Nephron progenitor cell (in vitro differentiated cells): ENCODE results near the gene EXOSC2.

Experiments
- DNase-seq: peaks from one replicate; pipeline ENCODE4 v3.0.0; 2021
- H3K27ac Mint-ChIP-seq: 2 replicates; pipeline ENCODE4 v1.8.0; 2021; ENCODE audit warnings: mild to moderate bottlenecking, moderate library complexity, mixed read lengths
- H3K27me3 Mint-ChIP-seq: 2 replicates; pipeline ENCODE4 v1.8.0; 2021; ENCODE audit warnings: mild to moderate bottlenecking, low read depth, mixed read lengths; ENCODE audit not compliant: poor library complexity
- H3K36me3 Mint-ChIP-seq: 2 replicates; pipeline ENCODE4 v1.8.0; 2021; ENCODE audit warnings: low read depth, mixed read lengths
- H3K4me1 Mint-ChIP-seq: 2 replicates; pipeline ENCODE4 v1.8.0; 2021; ENCODE audit warnings: mixed read lengths
- H3K4me3 Mint-ChIP-seq: 2 replicates; pipeline ENCODE4 v1.8.0; 2021; ENCODE audit warnings: mild to moderate bottlenecking, moderate library complexity, mixed read lengths
- H3K9me3 Mint-ChIP-seq: 2 replicates; pipeline ENCODE4 v1.8.0; 2021; ENCODE audit warnings: mild to moderate bottlenecking, moderate library complexity, mixed read lengths
- CTCF ChIP-seq: fragments of 200-600 bp; sonication (generic); IDR thresholded peaks from 2 replicates; pipeline ENCODE4 v1.5.0; 2021; ENCODE audit warnings: antibody characterized with exemption

EXOSC2 gene

GRCh38 chr9:130713286-130713960 lies 19.8 kb downstream of the EXOSC2 start:
- Mint-ChIP-seq H3K27me3 (no peaks in the 10 kb centered on the region), H3K9me3 (no peaks in the 10 kb centered on the region), H3K36me3 (no peaks in the 10 kb centered on the region), H3K27ac (peak overlapping the region; percentile 87), H3K4me3 (peak overlapping the region; percentile 96), H3K4me1 (peaks cover 38% of the 10 kb centered on the region)
- TF ChIP-seq CTCF = no peak
- no peak for DNase-seq

GRCh38 chr9:130714586-130715110 lies 21.1 kb downstream of the EXOSC2 start:
- peaks cover 44% of the 10 kb centered on the region for H3K4me1 Mint-ChIP-seq
- H3K27ac Mint-ChIP-seq = no peak overlapping the region
- no peak for TF ChIP-seq CTCF
- DNase-seq = no peak
- no peaks in the 10 kb centered on the region for H3K27me3 Mint-ChIP-seq
- no peaks in the 10 kb centered on the region for H3K36me3 Mint-ChIP-seq
- H3K4me3 Mint-ChIP-seq = peak overlapping the region; percentile 96
- no peaks in the 10 kb centered on the region for H3K9me3 Mint-ChIP-seq

GRCh38 chr9:130715270-130715669 lies 21.7 kb downstream of the EXOSC2 start:
- no peak for DNase-seq
- Mint-ChIP-seq H3K36me3 (peaks cover 3% of the 10 kb centered on the region), H3K4me3 (peak overlapping the region; percentile 96), H3K27ac (no peak overlapping the region), H3K9me3 (no peaks in the 10 kb centered on the region), H3K4me1 (peaks cover 44% of the 10 kb centered on the region), H3K27me3 (no peaks in the 10 kb centered on the region)
- TF ChIP-seq CTCF = no peak

- Mint-ChIP-seq H3K27me3 (no peaks in the 10 kb centered on the region), H3K4me3 (no peak overlapping the region), H3K4me1 (peaks cover 42% of the 10 kb centered on the region), H3K27ac (peak overlapping the region; percentile 29), H3K9me3 (no peaks in the 10 kb centered on the region), H3K36me3 (peaks cover 8% of the 10 kb centered on the region)
- no peak for TF ChIP-seq CTCF
- no peak for DNase-seq
These were observed 25.0 kb downstream of the EXOSC2 start for GRCh38 chr9:130718562-130718961.

- peaks cover 20% of the 10 kb centered on the region for H3K4me1 Mint-ChIP-seq
- no peak for TF ChIP-seq CTCF
- peak overlapping the region; percentile 12 for H3K27ac Mint-ChIP-seq
- H3K4me3 Mint-ChIP-seq = no peak overlapping the region
- no peak for DNase-seq
- H3K27me3 Mint-ChIP-seq = no peaks in the 10 kb centered on the region
- H3K36me3 Mint-ChIP-seq = peaks cover 8% of the 10 kb centered on the region
- H3K9me3 Mint-ChIP-seq = no peaks in the 10 kb centered on the region
These were observed 27.2 kb downstream of the EXOSC2 start for GRCh38 chr9:130720762-130721161.

- Mint-ChIP-seq H3K27ac (peak overlapping the region; percentile 57), H3K27me3 (no peaks in the 10 kb centered on the region), H3K4me3 (no peak overlapping the region), H3K9me3 (peaks cover 11% of the 10 kb centered on the region), H3K4me1 (peaks cover 16% of the 10 kb centered on the region), H3K36me3 (peaks cover 24% of the 10 kb centered on the region)
- DNase-seq = no peak
- no peak for TF ChIP-seq CTCF
These were observed 35.1 kb downstream of the EXOSC2 start for GRCh38 chr9:130728721-130729120.
